ENCODE results near the gene BCL11A. TPM values are rescaled to one million over a fixed set of nuclear protein-coding genes. Genes with fewer than 3 reads are reported as not detected.

The BCL11A gene
- total RNA-seq, 6 experiments from 2014 or later, result 0.06 to 0.80 (median 0.37) TPM

- ATAC-seq, result no peak
- TF ChIP-seq, protein P1, sequence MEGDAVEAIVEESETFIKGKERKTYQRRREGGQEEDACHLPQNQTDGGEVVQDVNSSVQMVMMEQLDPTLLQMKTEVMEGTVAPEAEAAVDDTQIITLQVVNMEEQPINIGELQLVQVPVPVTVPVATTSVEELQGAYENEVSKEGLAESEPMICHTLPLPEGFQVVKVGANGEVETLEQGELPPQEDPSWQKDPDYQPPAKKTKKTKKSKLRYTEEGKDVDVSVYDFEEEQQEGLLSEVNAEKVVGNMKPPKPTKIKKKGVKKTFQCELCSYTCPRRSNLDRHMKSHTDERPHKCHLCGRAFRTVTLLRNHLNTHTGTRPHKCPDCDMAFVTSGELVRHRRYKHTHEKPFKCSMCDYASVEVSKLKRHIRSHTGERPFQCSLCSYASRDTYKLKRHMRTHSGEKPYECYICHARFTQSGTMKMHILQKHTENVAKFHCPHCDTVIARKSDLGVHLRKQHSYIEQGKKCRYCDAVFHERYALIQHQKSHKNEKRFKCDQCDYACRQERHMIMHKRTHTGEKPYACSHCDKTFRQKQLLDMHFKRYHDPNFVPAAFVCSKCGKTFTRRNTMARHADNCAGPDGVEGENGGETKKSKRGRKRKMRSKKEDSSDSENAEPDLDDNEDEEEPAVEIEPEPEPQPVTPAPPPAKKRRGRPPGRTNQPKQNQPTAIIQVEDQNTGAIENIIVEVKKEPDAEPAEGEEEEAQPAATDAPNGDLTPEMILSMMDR (IDR thresholded peaks at IDR 0.05), result no peak
- TF ChIP-seq POLR2A (IDR thresholded peaks at IDR 0.05), result no peak
These were observed 47.6 kb downstream of the BCL11A start for GRCh38 chr2:60505880-60506260.

GRCh38 chr2:60505240-60505879, 48.1 kb downstream of the BCL11A start:
- TF ChIP-seq, protein P1 (IDR thresholded peaks at IDR 0.05), result no peak
- TF ChIP-seq POLR2A (IDR thresholded peaks at IDR 0.05), result no peak
- Histone ChIP-seq H3K27me3 (no peaks in the 10 kb centered on the region), H3K27ac (no peak overlapping the region), H3K9me3 (no peaks in the 10 kb centered on the region), H3K4me1 (no peaks in the 10 kb centered on the region), H3K36me3 (no peaks in the 10 kb centered on the region), H3K4me3 (no peak overlapping the region)
- DNase-seq (no peak), ATAC-seq (no peak)
- intact Hi-C loops (cut with DNase I), result no loop called here
- 76% methylated on average over 7 of the region's 10 CpGs for WGBS (ENCODE audit: insufficient coverage, low coverage, low lambda C conversion rate, missing lambda C conversion rate)

More at GRCh38 chr2:60505880-60506260, 47.6 kb downstream of the BCL11A start:
- H3K9me3 ChIP-seq, result no peaks in the 10 kb centered on the region
- H3K27ac ChIP-seq, result no peak overlapping the region
- intact Hi-C loops (cut with DNase I), result no loop called here
- H3K36me3 ChIP-seq, result no peaks in the 10 kb centered on the region
- no peaks in the 10 kb centered on the region for H3K4me1 ChIP-seq
- WGBS (ENCODE audit: insufficient coverage, low coverage, low lambda C conversion rate, missing lambda C conversion rate), result 48% methylated on average over 2 of the region's 4 CpGs
- no peak overlapping the region for H3K4me3 ChIP-seq
- no peak for DNase-seq
- no peaks in the 10 kb centered on the region for H3K27me3 ChIP-seq

DNA sequence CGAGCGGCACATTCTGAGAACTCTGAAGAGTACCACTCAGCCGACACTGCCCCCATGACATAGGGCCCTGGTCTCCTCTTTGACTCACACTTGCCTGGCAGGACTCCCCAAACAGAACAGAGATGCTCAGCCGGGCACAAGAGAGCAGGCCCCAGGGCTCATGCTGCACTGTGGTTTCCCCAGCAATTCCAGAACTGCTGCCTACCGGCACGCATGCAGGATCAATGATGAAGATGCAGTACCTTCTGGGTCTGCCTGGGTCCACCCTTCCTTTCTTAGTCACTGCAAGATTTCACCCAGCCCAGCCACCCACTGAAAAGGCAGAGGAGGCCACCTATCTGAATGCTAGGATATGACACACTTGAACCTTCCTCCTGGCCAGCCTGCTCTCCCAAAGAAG, 49.4 kb downstream of the BCL11A start:
- no peaks in the 10 kb centered on the region for H3K36me3 ChIP-seq
- H3K4me1 ChIP-seq, result no peaks in the 10 kb centered on the region
- intact Hi-C loops (cut with DNase I), result no loop called here
- H3K27me3 ChIP-seq, result no peaks in the 10 kb centered on the region
- DNase-seq (no peak), ATAC-seq (no peak)
- no peak overlapping the region for H3K27ac ChIP-seq
- no peaks in the 10 kb centered on the region for H3K9me3 ChIP-seq
- no CpG with 5 or more reads among the region's 6 CpGs for WGBS (ENCODE audit: insufficient coverage, low coverage, low lambda C conversion rate, missing lambda C conversion rate)
- H3K4me3 ChIP-seq, result no peak overlapping the region
- TF ChIP-seq POLR2A (IDR thresholded peaks at IDR 0.05), result no peak
- TF ChIP-seq, protein P1 (IDR thresholded peaks at IDR 0.05), result peak in 1 of 4 donors; percentile 10

DNA sequence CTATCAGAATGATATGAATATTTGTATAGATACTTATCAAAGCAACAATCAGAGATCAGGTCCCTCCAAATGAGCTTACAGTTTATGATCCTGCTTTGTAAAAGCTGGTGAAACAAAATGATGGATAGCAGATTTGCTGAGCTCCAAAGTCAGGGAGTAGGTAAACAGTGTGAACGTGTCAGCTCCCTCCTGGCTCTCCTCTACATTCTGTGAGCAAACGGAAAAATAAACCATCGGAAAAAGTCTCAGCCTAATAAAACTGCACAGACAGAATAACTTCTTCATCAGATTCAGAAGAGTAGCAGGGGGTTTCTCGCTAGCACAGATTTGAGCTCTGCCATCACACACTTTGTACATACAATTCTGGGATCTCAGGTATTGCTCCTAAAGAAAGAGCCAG, 51.3 kb downstream of the BCL11A start:
- H3K36me3 ChIP-seq, result no peaks in the 10 kb centered on the region

More for the DNA sequence above, 51.3 kb downstream of the BCL11A start:
- H3K27ac ChIP-seq, result no peak overlapping the region
- H3K27me3 ChIP-seq, result no peaks in the 10 kb centered on the region
- WGBS (ENCODE audit: insufficient coverage, low coverage, low lambda C conversion rate, missing lambda C conversion rate), result 25% methylated on average over 3 of the region's 4 CpGs
- H3K9me3 ChIP-seq, result no peaks in the 10 kb centered on the region
- H3K4me1 ChIP-seq, result no peaks in the 10 kb centered on the region
- TF ChIP-seq, protein P1 (IDR thresholded peaks at IDR 0.05), result no peak
- TF ChIP-seq POLR2A (IDR thresholded peaks at IDR 0.05), result no peak
- no peak for ATAC-seq
- no peak overlapping the region for H3K4me3 ChIP-seq
- no peak for DNase-seq
- intact Hi-C loops (cut with DNase I), result no loop called here
